ENCODE results near the gene PRDM16. TPM values are rescaled to one million over a fixed set of nuclear protein-coding genes. Genes with fewer than 3 reads are reported as not detected.

The PRDM16 gene
- total and polyA plus RNA-seq, 2 of the 8 experiments (the other 6 are each of a cell fraction or from before 2014, with no cell fraction given), result 0.39 to 0.43 TPM

GRCh38 chr1:3163356-3163755 is 94.4 kb downstream of the PRDM16 start:
- Histone ChIP-seq H3K79me1 (ENCODE audit: low read depth, low read length) (no peaks in the 10 kb centered on the region), H3K18ac (ENCODE audit: extremely low read depth, low read length) (no peak overlapping the region), H3K36me3 (ENCODE audit: control insufficient read depth in 2 of 4, insufficient read depth in 4 of 4, low read length in 3 of 4) (no peaks in the 10 kb centered on the region), H3K14ac (ENCODE audit: insufficient read length) (no peak overlapping the region), H2AFZ (ENCODE audit: low read length) (no peak overlapping the region), H2AK5ac (ENCODE audit: low read depth, low read length) (no peak overlapping the region), H4K20me1 (replicated peaks in 1 of 2; ENCODE audit: control insufficient read depth in 1 of 2, insufficient read depth in 2 of 2, low read length in 2 of 2) (peaks cover 0 to 2% of the 10 kb centered on the region in 2 experiments), H3K23me2 (ENCODE audit: low read depth, low read length) (no peaks in the 10 kb centered on the region), H3K79me2 (ENCODE audit: control insufficient read depth in 1 of 2, insufficient read depth in 2 of 2, low read length in 2 of 2) (no peaks in the 10 kb centered on the region), H3K4me1 (replicated peaks in 1 of 4; ENCODE audit: control insufficient read depth in 3 of 4, insufficient read depth in 4 of 4, low read length in 3 of 4) (no peaks in the 10 kb centered on the region), H4K91ac (replicated peaks; ENCODE audit: insufficient read length, low read length) (no peak overlapping the region), H3K56ac (replicated peaks; ENCODE audit: insufficient read length, low read depth, low read length) (no peak overlapping the region), H3K27ac (ENCODE audit: low read depth, low read length) (no peak overlapping the region), H3K9ac (replicated peaks in 1 of 4; ENCODE audit: extremely low read depth in 1 of 4, low read depth in 3 of 4, low read length in 3 of 4) (no peak overlapping the region), H4K8ac (ENCODE audit: extremely low read depth, insufficient read depth, low read length) (no peak overlapping the region), H2BK15ac (ENCODE audit: low read length) (no peak overlapping the region), H3K4ac (replicated peaks; ENCODE audit: insufficient read length, low read depth, low read length) (no peak overlapping the region), H3K27me3 (replicated peaks in 1 of 4; ENCODE audit: control insufficient read depth in 3 of 4, extremely low read depth in 1 of 4, insufficient read depth in 3 of 4, low read length in 3 of 4) (0 out of 7 replicates have a peak, but pooled peaks cover 0 to 2% (median 0%) of the 10 kb centered on the region in 4 experiments), H3K9me3 (ENCODE audit: insufficient read depth in 2 of 2, low read depth in 1 of 2, low read length in 1 of 2) (no peaks in the 10 kb centered on the region), H2BK12ac (ENCODE audit: low read depth, low read length) (no peak overlapping the region), H4K5ac (ENCODE audit: insufficient read length, low read depth, low read length) (no peak overlapping the region), H2BK5ac (ENCODE audit: low read depth, low read length) (no peak overlapping the region), H3K4me2 (ENCODE audit: insufficient read depth in 1 of 2, low read depth in 2 of 2, low read length in 2 of 2) (no peak overlapping the region), H3K4me3 (ENCODE audit: extremely low read depth in 1 of 4, insufficient read depth in 2 of 4, low read depth in 3 of 4, low read length in 4 of 4) (no peak overlapping the region), H2BK20ac (ENCODE audit: low read length) (no peak overlapping the region), H3K23ac (ENCODE audit: insufficient read length) (no peak overlapping the region), H2BK120ac (replicated peaks; ENCODE audit: low read depth, low read length) (no peak overlapping the region)
- 79% methylated on average over 15 of the region's 15 CpGs; no CpG with 5 or more reads in 1 of the 2 experiments for WGBS, 2 experiments (ENCODE audit: extremely low coverage in 1 of 2, insufficient coverage in 1 of 2, insufficient read length in 1 of 2, insufficient replicate concordance in 2 of 2, low coverage in 1 of 2, low lambda C conversion rate in 2 of 2, missing lambda C conversion rate in 1 of 2)
- ChIA-PET POLR2A (ENCODE audit: partially characterized antibody) (no interaction called here), CTCF (ENCODE audit: partially characterized antibody) (interaction anchor here (0.9 kb wide), 1 partner anchor 187 kb away, joined by 3 read pairs; no protein-coding TSS in a partner anchor)
- FAIRE-seq (no peak), DNase-seq (ENCODE audit: low read depth in 1 of 2, low spot score in 2 of 2) (no peak)
- TF ChIP-seq ATF2 (IDR thresholded peaks at IDR 0.05; ENCODE audit: low read length) (no peak), CTCF (IDR thresholded peaks at IDR 0.05; ENCODE audit: control extremely low read depth in 1 of 3, insufficient read depth in 1 of 3, low read depth in 1 of 3, low read length in 3 of 3) (no peak), RBBP5 (IDR thresholded peaks at IDR 0.05; ENCODE audit: borderline replicate concordance, low read depth, low read length) (no peak), CBX8 (IDR thresholded peaks at IDR 0.05; ENCODE audit: borderline replicate concordance, low read depth, low read length) (no peak), CTBP2 (IDR thresholded peaks at IDR 0.05; ENCODE audit: borderline replicate concordance, insufficient read depth, insufficient read length, low read length) (no peak)

Data from H1 (cell line).